Cardiac muscle cell (in vitro differentiated cells and primary cell): ENCODE results near the gene EGF. TPM values are rescaled to one million over a fixed set of nuclear protein-coding genes. Genes with fewer than 3 reads are reported as not detected.
"Not testable (repeated sequence)": the region's sequence is repeated elsewhere in the genome, so short reads cannot be mapped to it uniquely, and the experiment has no call there.

ENCODE experiments used
- DNase-seq, 2 donors: peaks; one replicate each; pipeline versions ENCODE4 v3.0.0 to v3.0.0-alpha.2; 2010 to 2017; ENCODE audit warnings: low read depth in 1 of 2, low spot score in 1 of 2
- H3K27ac ChIP-seq: fragments of 200-600 bp; sonication (generic); 2 replicates; pipeline ENCODE4 v1.5.1; 2016
- H3K27me3 ChIP-seq: fragments of 200-600 bp; sonication (generic); 2 replicates; pipeline ENCODE4 v1.6.0; 2016; ENCODE audit warnings: control low read depth
- H3K36me3 ChIP-seq: fragments of 200-600 bp; sonication (generic); 2 replicates; pipeline ENCODE4 v1.5.1; 2016; ENCODE audit warnings: control low read depth
- H3K4me1 ChIP-seq: fragments of 200-600 bp; sonication (generic); 2 replicates; pipeline ENCODE4 v1.8.1; 2017; ENCODE audit warnings: low read depth, mild to moderate bottlenecking, mixed run types
- H3K4me3 ChIP-seq: fragments of 200-600 bp; sonication (generic); 2 replicates; pipeline ENCODE4 v1.5.1; 2016; ENCODE audit warnings: mild to moderate bottlenecking
- H3K9me3 ChIP-seq: fragments of 200-600 bp; sonication (generic); 2 replicates; pipeline ENCODE4 v1.5.1; 2017; ENCODE audit warnings: low read depth, mild to moderate bottlenecking, control low read depth
- polyA plus RNA-seq: library from polyadenylated mRNA; unstranded; fragments of >200 nt; fragmentation: Nextera tagmentation; extraction: Ambion mirVana; gene quantifications from 2 replicates; pipeline ENCODE4 v1.2.1, GENCODE V29; 2016
- total RNA-seq: library from RNA; depleted of rRNA; stranded (reverse); fragments of >200 nt; gene quantifications from 2 replicates; pipeline ENCODE4 v1.2.3, GENCODE V29; 2016
- TF ChIP-seq, protein P1 (sequence below): IDR thresholded peaks from 2 replicates; pipeline ENCODE4 v1.5.1; 2012; ENCODE audit warnings: low read depth, mild to moderate bottlenecking, low read length

Gene EGF
- total and polyA plus RNA-seq, 2 experiments from 2014 or later = 3.0 to 11.0 TPM

DNA sequence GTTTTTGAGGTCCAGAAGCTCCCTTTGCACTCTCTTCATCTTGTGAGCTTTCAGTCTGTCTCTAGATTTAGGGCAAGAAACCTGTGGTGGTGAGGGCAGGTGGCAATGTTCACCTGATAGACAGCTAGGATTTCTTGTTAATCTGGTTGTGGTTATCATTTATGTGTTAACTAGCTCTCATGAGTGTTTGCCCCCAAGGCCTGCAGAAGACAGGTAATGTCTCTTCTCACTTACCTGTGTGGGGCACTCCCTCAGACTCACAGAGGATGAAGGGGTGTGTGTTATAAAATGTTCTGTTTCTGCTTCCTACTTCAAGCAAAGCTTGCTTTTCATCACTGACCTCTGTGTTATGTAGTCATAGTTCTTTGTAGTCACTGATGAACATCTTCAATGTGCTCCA is 17.8 kb downstream of the EGF start:
- no peak overlapping the region for H3K27ac ChIP-seq
- no peaks in the 10 kb centered on the region for H3K36me3 ChIP-seq

DNA sequence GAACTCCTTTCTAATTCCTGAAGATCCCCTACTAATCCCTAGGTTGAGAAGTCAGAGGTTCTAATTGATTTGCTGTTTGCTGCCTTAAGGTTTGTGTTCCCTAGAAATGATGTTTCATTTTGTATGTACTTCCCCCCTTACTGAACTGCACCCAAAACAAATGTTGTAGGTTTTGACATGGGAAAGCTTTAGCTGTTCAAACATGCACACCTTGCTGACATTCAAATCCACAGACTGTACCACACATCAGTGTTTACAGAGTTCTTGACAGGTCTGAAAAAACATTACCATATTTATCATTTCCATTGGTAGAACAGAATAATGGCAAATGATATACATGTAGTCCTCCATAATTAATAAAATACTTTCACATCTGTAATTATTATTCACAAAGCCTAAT is 18.2 kb downstream of the EGF start:
- DNase-seq = no peak
- H3K9me3 ChIP-seq = no peaks in the 10 kb centered on the region
- no peak overlapping the region for H3K4me3 ChIP-seq
- no peaks in the 10 kb centered on the region for H3K36me3 ChIP-seq
- H3K4me1 ChIP-seq = no peaks in the 10 kb centered on the region
- H3K27me3 ChIP-seq = no peaks in the 10 kb centered on the region
- H3K27ac ChIP-seq = no peak overlapping the region
- TF ChIP-seq, protein P1, sequence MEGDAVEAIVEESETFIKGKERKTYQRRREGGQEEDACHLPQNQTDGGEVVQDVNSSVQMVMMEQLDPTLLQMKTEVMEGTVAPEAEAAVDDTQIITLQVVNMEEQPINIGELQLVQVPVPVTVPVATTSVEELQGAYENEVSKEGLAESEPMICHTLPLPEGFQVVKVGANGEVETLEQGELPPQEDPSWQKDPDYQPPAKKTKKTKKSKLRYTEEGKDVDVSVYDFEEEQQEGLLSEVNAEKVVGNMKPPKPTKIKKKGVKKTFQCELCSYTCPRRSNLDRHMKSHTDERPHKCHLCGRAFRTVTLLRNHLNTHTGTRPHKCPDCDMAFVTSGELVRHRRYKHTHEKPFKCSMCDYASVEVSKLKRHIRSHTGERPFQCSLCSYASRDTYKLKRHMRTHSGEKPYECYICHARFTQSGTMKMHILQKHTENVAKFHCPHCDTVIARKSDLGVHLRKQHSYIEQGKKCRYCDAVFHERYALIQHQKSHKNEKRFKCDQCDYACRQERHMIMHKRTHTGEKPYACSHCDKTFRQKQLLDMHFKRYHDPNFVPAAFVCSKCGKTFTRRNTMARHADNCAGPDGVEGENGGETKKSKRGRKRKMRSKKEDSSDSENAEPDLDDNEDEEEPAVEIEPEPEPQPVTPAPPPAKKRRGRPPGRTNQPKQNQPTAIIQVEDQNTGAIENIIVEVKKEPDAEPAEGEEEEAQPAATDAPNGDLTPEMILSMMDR = no peak

More for the DNA sequence above, 17.8 kb downstream of the EGF start:
- Histone ChIP-seq H3K27me3 (no peaks in the 10 kb centered on the region), H3K9me3 (no peaks in the 10 kb centered on the region), H3K4me3 (no peak overlapping the region), H3K4me1 (no peaks in the 10 kb centered on the region)
- TF ChIP-seq, protein P1 = no peak
- DNase-seq = no peak

DNA sequence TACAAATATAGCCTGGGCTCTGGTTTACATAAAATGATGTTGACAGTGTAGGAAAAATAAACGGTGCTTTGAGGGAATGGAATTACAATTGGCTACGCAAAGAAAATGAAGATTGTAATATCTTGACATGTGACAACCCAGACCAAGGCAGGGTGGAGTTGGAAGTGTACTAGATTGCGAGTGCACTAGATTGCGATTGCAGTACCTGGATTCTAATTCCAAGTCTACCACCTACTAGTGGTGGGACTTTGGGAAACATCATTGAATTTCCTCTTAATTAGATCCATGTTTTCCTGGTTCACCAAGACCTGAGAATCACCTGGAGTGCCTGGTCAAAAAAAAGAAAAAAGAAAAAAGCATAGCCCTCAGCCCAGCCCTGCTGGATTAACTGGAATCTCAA is 18.6 kb downstream of the EGF start:
- no peaks in the 10 kb centered on the region for H3K27me3 ChIP-seq
- no peaks in the 10 kb centered on the region for H3K9me3 ChIP-seq
- H3K36me3 ChIP-seq = no peaks in the 10 kb centered on the region
- no peak overlapping the region for H3K27ac ChIP-seq
- H3K4me3 ChIP-seq = no peak overlapping the region
- TF ChIP-seq, protein P1 = no peak
- H3K4me1 ChIP-seq = no peaks in the 10 kb centered on the region
- DNase-seq = no peak

DNA sequence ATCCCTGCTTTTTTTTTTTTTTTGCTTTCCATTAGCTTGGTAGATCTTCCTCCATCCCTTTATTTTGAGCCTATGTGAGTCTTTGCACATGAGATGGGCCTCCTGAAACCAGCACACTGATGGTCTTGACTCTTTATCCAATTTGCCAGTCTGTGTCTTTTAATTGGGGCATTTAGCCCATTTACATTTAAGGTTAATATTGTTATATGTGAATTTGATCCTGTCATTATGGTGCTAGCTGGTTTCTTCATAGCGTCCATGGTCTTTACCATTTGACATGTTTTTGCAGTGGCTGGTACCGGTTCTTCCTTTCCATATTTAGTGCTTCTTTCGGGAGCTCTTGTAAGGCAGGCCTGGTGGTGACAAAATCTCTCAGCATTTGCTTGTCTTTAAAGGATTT is 24.7 kb downstream of the EGF start:
- not testable (repeated sequence) for H3K4me1 ChIP-seq, H3K27me3 ChIP-seq, H3K4me3 ChIP-seq, H3K9me3 ChIP-seq, DNase-seq, H3K36me3 ChIP-seq, H3K27ac ChIP-seq

DNA sequence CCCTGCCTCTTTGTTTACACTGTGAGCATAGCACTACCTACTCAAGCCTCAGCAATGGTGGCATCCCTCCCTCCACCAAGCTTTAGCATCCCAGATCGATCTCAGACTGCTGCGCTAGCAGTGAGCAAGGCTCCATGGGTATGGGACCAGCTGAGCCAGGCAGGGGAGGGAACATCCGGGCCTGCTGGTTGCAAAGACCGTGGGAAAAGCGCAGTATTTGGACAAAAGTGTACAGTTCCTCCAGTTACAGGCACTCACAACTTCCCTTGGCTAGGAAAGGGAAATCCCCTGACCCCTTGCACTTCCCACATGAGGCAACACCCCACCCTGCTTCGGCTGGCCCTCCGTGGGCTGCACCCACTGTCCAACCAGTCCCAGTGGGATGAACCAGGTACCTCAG is 26.5 kb downstream of the EGF start:
- no peak overlapping the region for H3K27ac ChIP-seq
- no peaks in the 10 kb centered on the region for H3K9me3 ChIP-seq
- TF ChIP-seq, protein P1 = no peak
- H3K36me3 ChIP-seq = no peaks in the 10 kb centered on the region
- no peak for DNase-seq
- H3K4me3 ChIP-seq = no peak overlapping the region
- H3K4me1 ChIP-seq = no peaks in the 10 kb centered on the region
- H3K27me3 ChIP-seq = no peaks in the 10 kb centered on the region

DNA sequence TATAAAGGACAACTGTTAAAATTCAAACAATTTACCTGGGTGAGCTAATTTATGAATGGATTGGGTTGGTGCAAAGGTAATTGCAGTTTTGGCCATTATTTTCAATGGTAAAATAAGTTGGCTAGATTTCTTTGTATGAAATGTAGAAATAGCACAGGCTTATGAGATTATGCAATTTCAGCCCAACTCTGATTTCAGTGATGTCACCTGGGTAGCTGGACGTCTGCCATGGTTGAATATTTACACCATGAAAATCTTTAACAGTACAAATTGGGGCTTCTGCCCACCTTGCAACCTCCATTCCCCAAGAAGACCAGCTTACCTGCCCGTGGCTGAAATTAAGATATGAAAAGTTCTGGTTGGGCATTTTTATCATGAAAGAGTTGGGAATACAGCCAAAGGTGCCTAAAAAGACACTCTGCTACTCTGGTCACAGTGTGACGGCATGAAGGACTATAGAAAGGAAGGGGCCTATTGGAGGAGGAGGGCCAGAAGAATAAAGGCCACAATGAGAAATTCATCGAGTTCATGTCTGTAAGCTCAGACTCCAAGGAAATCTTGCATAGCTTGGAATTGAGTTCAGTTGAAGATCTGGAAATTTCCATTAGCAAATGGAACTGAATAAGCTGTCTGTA is 29.7 kb downstream of the EGF start:
- H3K27me3 ChIP-seq = no peaks in the 10 kb centered on the region
- DNase-seq = peak in 1 of 2 donors; percentile 3
- H3K4me3 ChIP-seq = no peak overlapping the region
- H3K4me1 ChIP-seq = no peaks in the 10 kb centered on the region
- no peaks in the 10 kb centered on the region for H3K9me3 ChIP-seq
- no peaks in the 10 kb centered on the region for H3K36me3 ChIP-seq
- TF ChIP-seq, protein P1 = no peak
- no peak overlapping the region for H3K27ac ChIP-seq
